ENCODE results near the gene DHRS2. TPM values are rescaled to one million over a fixed set of nuclear protein-coding genes. Genes with fewer than 3 reads are reported as not detected.

Gene DHRS2
- total and polyA plus RNA-seq, 2 of the 13 experiments (the other 11 are each of a cell fraction or from before 2014, with no cell fraction given) = 1,621 to 3,021 TPM

DNA sequence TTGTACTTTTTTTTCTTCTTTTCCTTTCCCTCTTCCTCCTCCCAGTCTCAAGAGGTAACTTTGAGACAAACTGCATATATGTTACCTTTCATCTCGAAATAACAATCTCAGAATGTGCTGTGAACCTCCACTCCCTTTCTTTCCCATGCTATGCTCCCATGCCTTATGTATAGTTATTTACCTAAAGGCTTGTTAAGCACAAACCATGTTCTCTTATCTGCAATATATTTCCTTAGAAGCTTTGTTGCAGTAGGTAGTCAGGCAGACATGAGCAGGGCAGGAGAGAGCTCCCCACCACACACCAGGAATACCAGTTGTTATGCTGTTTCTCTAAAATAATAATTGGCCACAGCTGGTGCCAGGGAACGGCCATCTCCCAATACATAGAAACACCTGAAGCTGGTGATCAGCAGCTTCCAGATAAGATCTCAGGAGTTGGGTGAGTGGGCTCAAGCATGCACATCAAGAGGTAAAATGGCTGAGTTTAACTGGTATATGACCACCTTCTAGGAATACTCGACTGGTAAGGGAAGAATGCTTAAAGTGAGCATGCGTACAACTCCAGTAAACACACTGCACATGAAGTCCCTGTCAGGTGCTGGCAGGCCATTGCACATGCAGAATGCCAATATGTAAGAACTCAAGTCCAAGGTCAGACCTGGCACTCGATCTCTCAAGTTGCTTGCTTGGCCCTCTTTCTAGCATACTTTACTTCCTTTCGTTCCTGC, 14.8 kb upstream of the DHRS2 start (continued):
- TF ChIP-seq DNMT1 (CRISPR knock-in tag; IDR thresholded peaks at IDR 0.05) (no peak), ZNF160 (CRISPR knock-in tag; IDR thresholded peaks at IDR 0.05) (no peak), POGK (CRISPR knock-in tag; conservative IDR thresholded peaks at IDR 0.05) (0 out of 2 replicates have a peak, but pooled peaks have one; percentile 17), XBP1 (CRISPR knock-in tag; IDR thresholded peaks at IDR 0.05) (no peak), MIXL1 (CRISPR knock-in tag; IDR thresholded peaks at IDR 0.05) (no peak), KDM2A (CRISPR knock-in tag; IDR thresholded peaks at IDR 0.05; ENCODE audit: borderline replicate concordance, low read depth) (no peak), BCL6 (CRISPR knock-in tag; IDR thresholded peaks at IDR 0.05) (peak; percentile 66; the same call in 1 of the 2 replicates)
- TF ChIP-seq, protein P1, sequence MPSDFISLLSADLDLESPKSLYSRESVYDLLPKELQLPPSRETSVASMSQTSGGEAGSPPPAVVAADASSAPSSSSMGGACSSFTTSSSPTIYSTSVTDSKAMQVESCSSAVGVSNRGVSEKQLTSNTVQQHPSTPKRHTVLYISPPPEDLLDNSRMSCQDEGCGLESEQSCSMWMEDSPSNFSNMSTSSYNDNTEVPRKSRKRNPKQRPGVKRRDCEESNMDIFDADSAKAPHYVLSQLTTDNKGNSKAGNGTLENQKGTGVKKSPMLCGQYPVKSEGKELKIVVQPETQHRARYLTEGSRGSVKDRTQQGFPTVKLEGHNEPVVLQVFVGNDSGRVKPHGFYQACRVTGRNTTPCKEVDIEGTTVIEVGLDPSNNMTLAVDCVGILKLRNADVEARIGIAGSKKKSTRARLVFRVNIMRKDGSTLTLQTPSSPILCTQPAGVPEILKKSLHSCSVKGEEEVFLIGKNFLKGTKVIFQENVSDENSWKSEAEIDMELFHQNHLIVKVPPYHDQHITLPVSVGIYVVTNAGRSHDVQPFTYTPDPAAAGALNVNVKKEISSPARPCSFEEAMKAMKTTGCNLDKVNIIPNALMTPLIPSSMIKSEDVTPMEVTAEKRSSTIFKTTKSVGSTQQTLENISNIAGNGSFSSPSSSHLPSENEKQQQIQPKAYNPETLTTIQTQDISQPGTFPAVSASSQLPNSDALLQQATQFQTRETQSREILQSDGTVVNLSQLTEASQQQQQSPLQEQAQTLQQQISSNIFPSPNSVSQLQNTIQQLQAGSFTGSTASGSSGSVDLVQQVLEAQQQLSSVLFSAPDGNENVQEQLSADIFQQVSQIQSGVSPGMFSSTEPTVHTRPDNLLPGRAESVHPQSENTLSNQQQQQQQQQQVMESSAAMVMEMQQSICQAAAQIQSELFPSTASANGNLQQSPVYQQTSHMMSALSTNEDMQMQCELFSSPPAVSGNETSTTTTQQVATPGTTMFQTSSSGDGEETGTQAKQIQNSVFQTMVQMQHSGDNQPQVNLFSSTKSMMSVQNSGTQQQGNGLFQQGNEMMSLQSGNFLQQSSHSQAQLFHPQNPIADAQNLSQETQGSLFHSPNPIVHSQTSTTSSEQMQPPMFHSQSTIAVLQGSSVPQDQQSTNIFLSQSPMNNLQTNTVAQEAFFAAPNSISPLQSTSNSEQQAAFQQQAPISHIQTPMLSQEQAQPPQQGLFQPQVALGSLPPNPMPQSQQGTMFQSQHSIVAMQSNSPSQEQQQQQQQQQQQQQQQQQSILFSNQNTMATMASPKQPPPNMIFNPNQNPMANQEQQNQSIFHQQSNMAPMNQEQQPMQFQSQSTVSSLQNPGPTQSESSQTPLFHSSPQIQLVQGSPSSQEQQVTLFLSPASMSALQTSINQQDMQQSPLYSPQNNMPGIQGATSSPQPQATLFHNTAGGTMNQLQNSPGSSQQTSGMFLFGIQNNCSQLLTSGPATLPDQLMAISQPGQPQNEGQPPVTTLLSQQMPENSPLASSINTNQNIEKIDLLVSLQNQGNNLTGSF (CRISPR knock-in tag; IDR thresholded peaks at IDR 0.05) = no peak
- TF ChIP-seq, protein P2, sequence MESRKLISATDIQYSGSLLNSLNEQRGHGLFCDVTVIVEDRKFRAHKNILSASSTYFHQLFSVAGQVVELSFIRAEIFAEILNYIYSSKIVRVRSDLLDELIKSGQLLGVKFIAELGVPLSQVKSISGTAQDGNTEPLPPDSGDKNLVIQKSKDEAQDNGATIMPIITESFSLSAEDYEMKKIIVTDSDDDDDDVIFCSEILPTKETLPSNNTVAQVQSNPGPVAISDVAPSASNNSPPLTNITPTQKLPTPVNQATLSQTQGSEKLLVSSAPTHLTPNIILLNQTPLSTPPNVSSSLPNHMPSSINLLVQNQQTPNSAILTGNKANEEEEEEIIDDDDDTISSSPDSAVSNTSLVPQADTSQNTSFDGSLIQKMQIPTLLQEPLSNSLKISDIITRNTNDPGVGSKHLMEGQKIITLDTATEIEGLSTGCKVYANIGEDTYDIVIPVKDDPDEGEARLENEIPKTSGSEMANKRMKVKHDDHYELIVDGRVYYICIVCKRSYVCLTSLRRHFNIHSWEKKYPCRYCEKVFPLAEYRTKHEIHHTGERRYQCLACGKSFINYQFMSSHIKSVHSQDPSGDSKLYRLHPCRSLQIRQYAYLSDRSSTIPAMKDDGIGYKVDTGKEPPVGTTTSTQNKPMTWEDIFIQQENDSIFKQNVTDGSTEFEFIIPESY (CRISPR knock-in tag; IDR thresholded peaks at IDR 0.05) = no peak
- TF ChIP-seq, protein P3, sequence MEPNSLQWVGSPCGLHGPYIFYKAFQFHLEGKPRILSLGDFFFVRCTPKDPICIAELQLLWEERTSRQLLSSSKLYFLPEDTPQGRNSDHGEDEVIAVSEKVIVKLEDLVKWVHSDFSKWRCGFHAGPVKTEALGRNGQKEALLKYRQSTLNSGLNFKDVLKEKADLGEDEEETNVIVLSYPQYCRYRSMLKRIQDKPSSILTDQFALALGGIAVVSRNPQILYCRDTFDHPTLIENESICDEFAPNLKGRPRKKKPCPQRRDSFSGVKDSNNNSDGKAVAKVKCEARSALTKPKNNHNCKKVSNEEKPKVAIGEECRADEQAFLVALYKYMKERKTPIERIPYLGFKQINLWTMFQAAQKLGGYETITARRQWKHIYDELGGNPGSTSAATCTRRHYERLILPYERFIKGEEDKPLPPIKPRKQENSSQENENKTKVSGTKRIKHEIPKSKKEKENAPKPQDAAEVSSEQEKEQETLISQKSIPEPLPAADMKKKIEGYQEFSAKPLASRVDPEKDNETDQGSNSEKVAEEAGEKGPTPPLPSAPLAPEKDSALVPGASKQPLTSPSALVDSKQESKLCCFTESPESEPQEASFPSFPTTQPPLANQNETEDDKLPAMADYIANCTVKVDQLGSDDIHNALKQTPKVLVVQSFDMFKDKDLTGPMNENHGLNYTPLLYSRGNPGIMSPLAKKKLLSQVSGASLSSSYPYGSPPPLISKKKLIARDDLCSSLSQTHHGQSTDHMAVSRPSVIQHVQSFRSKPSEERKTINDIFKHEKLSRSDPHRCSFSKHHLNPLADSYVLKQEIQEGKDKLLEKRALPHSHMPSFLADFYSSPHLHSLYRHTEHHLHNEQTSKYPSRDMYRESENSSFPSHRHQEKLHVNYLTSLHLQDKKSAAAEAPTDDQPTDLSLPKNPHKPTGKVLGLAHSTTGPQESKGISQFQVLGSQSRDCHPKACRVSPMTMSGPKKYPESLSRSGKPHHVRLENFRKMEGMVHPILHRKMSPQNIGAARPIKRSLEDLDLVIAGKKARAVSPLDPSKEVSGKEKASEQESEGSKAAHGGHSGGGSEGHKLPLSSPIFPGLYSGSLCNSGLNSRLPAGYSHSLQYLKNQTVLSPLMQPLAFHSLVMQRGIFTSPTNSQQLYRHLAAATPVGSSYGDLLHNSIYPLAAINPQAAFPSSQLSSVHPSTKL (CRISPR knock-in tag; IDR thresholded peaks at IDR 0.05) = peak; percentile 52; the same call in 1 of the 2 replicates
- TF ChIP-seq, protein P4, sequence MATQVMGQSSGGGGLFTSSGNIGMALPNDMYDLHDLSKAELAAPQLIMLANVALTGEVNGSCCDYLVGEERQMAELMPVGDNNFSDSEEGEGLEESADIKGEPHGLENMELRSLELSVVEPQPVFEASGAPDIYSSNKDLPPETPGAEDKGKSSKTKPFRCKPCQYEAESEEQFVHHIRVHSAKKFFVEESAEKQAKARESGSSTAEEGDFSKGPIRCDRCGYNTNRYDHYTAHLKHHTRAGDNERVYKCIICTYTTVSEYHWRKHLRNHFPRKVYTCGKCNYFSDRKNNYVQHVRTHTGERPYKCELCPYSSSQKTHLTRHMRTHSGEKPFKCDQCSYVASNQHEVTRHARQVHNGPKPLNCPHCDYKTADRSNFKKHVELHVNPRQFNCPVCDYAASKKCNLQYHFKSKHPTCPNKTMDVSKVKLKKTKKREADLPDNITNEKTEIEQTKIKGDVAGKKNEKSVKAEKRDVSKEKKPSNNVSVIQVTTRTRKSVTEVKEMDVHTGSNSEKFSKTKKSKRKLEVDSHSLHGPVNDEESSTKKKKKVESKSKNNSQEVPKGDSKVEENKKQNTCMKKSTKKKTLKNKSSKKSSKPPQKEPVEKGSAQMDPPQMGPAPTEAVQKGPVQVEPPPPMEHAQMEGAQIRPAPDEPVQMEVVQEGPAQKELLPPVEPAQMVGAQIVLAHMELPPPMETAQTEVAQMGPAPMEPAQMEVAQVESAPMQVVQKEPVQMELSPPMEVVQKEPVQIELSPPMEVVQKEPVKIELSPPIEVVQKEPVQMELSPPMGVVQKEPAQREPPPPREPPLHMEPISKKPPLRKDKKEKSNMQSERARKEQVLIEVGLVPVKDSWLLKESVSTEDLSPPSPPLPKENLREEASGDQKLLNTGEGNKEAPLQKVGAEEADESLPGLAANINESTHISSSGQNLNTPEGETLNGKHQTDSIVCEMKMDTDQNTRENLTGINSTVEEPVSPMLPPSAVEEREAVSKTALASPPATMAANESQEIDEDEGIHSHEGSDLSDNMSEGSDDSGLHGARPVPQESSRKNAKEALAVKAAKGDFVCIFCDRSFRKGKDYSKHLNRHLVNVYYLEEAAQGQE (IDR thresholded peaks at IDR 0.05; ENCODE audit: borderline replicate concordance in 1 of 2, low read depth in 1 of 2, low read length in 2 of 2) = no peak

Data from HepG2 (cell line).